GM18858 (cell line): Measurements from ENCODE around the gene CNTNAP5.

Experiments used
- ATAC-seq: cut with Tn5 transposase; IDR thresholded peaks from one replicate; pipeline ENCODE4 v1.9.1; 2021; ENCODE audit not compliant: unreplicated experiment

CNTNAP5 gene

DNA sequence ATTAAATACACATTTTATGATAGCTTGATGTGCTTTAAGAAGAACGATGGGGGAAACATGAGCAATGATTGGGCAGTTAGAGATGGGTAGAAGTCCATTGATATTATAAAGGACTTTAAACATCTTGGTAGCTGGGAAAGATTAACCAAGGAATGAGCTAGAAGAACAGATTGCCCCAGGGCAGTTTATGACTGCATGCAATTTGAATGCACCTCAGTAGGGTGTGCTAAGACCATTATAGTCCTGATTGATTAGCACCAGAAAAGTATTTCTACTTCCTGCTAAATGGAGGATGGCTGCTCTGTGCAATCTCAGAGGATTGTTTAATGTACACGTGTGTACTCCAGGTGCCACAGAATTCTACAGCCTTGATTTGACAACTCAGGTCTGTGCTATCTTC lies 641.9 kb downstream of the CNTNAP5 start:
- no peak for ATAC-seq

DNA sequence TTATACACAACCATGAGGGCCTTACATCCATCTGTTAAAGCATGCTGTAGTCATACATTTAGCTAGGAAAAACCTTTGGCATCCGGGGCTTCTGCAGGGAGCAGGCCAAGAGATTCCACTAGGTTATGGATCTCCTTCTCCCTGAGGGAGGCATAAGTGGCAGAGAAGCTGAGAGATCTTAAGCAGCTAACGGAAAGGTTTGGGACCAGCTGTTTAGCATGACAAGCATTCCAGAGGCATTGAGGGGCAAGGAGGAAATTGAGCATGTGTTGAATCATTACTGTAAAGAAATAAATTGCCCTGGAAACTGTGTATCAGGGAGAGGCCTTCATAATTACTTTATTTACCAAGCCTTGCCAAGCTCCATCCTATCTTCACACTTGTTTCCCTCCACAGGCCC lies 643.1 kb downstream of the CNTNAP5 start:
- no peak for ATAC-seq

DNA sequence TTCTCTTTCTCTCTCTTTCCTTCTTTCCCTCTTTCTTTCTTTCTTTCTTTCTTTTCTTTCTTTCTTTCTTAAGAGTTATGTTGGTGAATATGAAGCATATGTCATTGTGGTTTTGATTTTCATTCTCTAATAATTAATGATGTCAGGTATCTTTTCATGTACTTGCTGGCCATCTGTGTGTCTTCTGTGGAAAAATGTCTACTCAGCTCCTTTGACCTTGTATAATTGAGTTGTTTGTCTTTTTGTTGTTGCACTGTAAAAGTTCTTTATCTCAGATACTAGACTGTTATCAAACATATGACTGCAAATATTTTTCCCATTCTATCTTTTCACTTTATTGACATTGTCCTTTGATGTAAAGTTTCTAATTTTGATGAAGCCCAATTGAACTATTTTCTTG lies 645.1 kb downstream of the CNTNAP5 start:
- ATAC-seq, result no peak

GRCh38 chr2:124678043-124678442 lies 653.0 kb downstream of the CNTNAP5 start:
- no peak for ATAC-seq

GRCh38 chr2:124683536-124684428 lies 658.7 kb downstream of the CNTNAP5 start:
- ATAC-seq, result no peak

DNA sequence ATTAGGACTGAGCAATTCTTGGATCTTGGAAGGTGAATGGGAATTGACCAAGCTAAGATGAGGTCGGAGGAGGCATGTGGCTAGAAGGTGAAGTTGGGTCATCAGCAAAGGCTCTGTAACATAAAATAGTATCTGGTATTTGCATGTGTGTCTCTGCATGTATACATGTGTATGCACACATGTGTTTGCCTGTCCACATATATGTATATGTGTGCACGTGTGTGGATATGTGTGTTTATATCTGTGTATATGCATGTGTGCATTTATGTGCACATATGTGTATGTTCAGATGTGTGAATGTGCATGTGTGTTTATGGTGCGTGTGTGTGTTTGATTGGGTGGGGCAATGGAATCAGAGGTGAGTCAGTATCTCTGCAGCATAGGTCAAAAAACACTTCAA lies 664.3 kb downstream of the CNTNAP5 start:
- ATAC-seq, result no peak

- ATAC-seq, result no peak
Measured at GRCh38 chr2:124692216-124692615, 667.1 kb downstream of the CNTNAP5 start.

DNA sequence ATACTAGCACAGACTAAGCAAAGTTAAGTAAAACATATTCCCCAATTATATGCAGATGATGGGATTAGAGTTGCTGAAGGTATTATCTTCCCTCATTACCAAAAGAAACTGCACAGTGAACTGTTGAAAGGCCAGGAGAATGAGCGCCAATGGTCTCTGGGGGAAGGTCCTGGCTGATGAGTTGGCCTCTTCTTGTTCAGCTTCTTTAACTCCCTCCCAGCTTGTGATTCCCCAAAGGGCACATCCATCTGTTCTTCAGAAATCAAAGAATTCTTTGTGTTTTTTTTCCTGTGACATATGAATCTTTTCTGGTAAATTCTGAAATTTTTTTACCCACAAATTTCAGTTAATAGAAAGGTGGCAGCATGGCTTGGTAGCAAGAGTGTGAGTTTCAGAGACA lies 667.6 kb downstream of the CNTNAP5 start:
- no peak for ATAC-seq

DNA sequence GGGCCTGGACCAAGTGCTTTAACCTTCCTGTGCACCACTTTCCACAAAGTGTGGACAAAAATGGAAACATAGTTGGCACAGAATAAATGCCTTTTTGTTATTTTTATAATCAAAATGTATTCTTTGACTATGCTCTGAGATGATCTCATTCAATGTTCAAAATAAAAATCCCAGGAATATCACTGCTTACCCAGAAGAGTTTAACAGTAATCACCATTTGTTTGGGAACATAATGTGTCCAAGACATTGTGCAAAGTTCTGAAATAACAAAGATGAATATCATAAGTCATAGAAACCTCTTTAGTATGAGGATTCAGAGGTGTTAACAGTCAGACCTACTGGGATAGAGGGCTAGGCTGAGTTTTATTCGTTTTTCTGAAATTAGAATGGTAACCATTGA lies 668.1 kb downstream of the CNTNAP5 start:
- no peak for ATAC-seq

DNA sequence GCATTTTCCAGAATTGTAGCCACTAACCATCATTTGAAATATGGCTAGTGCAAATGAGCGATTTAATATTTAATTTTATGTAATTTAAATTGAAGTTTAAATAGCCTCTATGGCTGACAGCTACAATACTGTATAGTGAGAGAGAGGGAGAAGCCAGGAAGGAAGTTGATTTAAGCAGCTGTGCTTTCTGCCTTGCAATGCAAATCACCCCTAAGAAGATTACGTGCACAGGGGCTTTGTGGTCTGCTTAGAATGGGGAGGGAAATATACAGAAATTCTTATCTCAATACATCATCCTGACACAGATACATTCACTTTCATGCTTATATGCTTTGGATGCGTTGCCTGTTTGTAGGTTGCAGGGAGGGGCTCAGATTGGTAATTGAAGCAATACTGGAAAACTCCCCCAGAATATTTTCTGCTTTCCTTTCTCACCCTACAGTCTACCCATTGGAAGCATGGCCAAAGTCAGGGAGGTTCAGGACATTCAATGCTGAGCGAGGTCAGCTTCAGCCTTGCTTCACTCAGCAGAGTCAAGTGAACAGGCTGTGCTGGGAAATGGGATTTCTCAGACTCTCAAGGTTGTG lies 674.0 kb downstream of the CNTNAP5 start:
- no peak for ATAC-seq

- no peak for ATAC-seq
Measured at GRCh38 chr2:124702777-124703176, 677.7 kb downstream of the CNTNAP5 start.

- no peak for ATAC-seq
Measured at GRCh38 chr2:124704071-124704925, 679.2 kb downstream of the CNTNAP5 start.

- no peak for ATAC-seq
Measured at GRCh38 chr2:124708661-124709060, 683.6 kb downstream of the CNTNAP5 start.

DNA sequence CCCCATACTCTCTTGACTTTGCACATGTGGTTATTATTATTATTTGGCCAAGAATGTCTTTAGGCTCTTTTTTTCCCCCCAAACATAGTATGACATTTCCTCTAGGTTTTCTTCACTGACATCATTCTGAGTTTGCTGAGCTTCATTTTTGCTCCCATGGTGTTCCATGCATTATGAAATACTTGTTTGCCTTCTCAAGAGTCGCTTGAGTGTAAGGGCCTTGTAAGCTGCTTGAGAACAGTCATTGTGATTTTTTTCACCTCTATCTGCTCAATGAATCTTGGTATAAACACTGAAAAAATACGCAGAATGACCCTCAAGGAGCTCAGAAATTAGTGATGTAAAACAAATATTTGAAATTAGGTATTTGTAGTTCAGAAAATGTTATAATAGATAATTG lies 688.9 kb downstream of the CNTNAP5 start:
- no peak for ATAC-seq

- ATAC-seq, result no peak
Measured at GRCh38 chr2:124725187-124725586, 700.1 kb downstream of the CNTNAP5 start.

- no peak for ATAC-seq
Measured at GRCh38 chr2:124740636-124741035, 715.5 kb downstream of the CNTNAP5 start.

DNA sequence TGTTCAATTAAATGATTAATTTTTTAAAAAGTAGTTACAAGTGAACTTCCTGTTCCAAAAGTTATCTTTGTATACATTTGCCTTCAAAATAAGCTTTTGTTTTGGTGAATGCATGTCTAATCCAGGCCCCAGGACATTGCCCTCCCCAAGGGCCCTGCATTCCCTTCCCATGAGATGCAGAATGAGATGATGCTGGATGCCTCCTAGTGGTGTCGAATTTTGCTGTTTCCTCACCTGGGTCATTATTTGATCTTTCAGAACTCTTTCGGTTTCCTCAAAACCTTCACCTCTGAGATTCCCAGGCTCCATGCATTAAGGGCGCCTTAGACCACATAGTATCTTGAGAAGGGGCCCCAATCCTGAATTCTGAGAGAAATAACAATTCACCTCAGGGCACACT lies 728.8 kb downstream of the CNTNAP5 start:
- no peak for ATAC-seq

- no peak for ATAC-seq
Measured at GRCh38 chr2:124755386-124755785, 730.3 kb downstream of the CNTNAP5 start.

GRCh38 chr2:124756048-124756447 lies 731.0 kb downstream of the CNTNAP5 start:
- ATAC-seq, result no peak

DNA sequence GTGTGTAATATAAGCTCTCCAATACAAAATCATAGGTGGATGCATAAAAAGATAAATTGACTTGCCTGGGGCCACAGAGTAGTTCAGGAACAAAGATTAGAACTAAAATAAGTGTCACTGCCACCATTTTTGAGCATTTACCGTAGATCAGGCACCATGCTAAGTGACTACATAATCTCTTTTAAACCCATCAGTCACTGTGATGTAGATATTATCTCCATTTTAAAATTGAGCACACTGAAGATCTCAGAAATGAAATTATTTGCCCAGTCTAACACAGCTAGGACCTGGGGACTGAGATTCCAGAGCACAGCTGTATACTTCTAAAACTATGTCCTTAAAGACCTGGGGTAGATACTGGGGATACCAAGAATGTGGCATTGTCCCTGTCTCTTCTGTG lies 737.3 kb downstream of the CNTNAP5 start:
- ATAC-seq, result no peak

- no peak for ATAC-seq
Measured at GRCh38 chr2:124763611-124764010, 738.5 kb downstream of the CNTNAP5 start.

DNA sequence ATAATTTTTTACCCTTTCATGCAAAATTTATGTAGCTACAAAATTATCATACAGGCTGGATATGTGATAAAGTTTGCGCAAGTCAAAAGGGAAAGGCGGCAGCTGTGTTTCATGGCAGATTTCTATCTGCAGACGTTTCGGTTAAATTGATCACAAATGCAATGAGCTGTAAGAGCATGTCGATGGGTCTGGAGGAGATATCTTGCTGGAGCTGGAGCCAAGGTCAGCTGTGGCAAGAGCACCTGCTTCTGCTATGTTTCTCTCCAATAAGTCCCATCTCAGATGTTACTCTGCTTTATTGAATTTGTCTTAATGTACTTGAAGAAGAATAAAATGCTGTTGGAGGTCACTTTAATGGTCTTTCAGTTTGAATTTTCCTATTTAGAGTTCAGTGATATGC lies 749.7 kb downstream of the CNTNAP5 start:
- ATAC-seq, result no peak
